ENCODE data around the gene FAM83C.
A peak's percentile ranks its signal among the peaks of the same experiment; 100 is the strongest.

The FAM83C gene

GRCh38 chr20:35299780-35300179 lies 7.6 kb upstream of the FAM83C start:
- DNase-seq (ENCODE audit: low read depth, low spot score): no peak

- DNase-seq (ENCODE audit: low read depth, low spot score): no peak
Measured at GRCh38 chr20:35298264-35298663, 6.0 kb upstream of the FAM83C start.

- no peak for DNase-seq (ENCODE audit: low read depth, low spot score)
Measured at GRCh38 chr20:35297740-35298139, 5.5 kb upstream of the FAM83C start.

- DNase-seq (ENCODE audit: low read depth, low spot score): peak; percentile 23
Measured at GRCh38 chr20:35297155-35297554, 4.9 kb upstream of the FAM83C start.

GRCh38 chr20:35296101-35296554 lies 3.9 kb upstream of the FAM83C start:
- no peak for DNase-seq (ENCODE audit: low read depth, low spot score)

- DNase-seq (ENCODE audit: low read depth, low spot score): no peak
Measured at GRCh38 chr20:35295674-35296073, 3.4 kb upstream of the FAM83C start.

- no peak for DNase-seq (ENCODE audit: low read depth, low spot score)
Measured at GRCh38 chr20:35295058-35295457, 2.8 kb upstream of the FAM83C start.

GRCh38 chr20:35294293-35294685 lies 2.1 kb upstream of the FAM83C start:
- DNase-seq (ENCODE audit: low read depth, low spot score): no peak

- no peak for DNase-seq (ENCODE audit: low read depth, low spot score)
Measured at GRCh38 chr20:35293303-35294292, 1.4 kb upstream of the FAM83C start.

GRCh38 chr20:35292504-35293285 lies 470 bp upstream of the FAM83C start:
- no peak for DNase-seq (ENCODE audit: low read depth, low spot score)

- DNase-seq (ENCODE audit: low read depth, low spot score): no peak
Measured at GRCh38 chr20:35290887-35291417, 1.3 kb downstream of the FAM83C start.

GRCh38 chr20:35290186-35290886 lies 1.9 kb downstream of the FAM83C start:
- DNase-seq (ENCODE audit: low read depth, low spot score): no peak

GRCh38 chr20:35288325-35289060 lies 3.7 kb downstream of the FAM83C start:
- no peak for DNase-seq (ENCODE audit: low read depth, low spot score)

- no peak for DNase-seq (ENCODE audit: low read depth, low spot score)
Measured at GRCh38 chr20:35287509-35288324, 4.5 kb downstream of the FAM83C start.

GRCh38 chr20:35286899-35287508 lies 5.2 kb downstream of the FAM83C start:
- no peak for DNase-seq (ENCODE audit: low read depth, low spot score)

- DNase-seq (ENCODE audit: low read depth, low spot score): no peak
Measured at GRCh38 chr20:35286077-35286898, 5.9 kb downstream of the FAM83C start.

GRCh38 chr20:35285806-35286076 lies 6.5 kb downstream of the FAM83C start:
- DNase-seq (ENCODE audit: low read depth, low spot score): no peak

GRCh38 chr20:35284992-35285805 lies 7.0 kb downstream of the FAM83C start:
- DNase-seq (ENCODE audit: low read depth, low spot score): no peak

Data from astrocyte of the hippocampus (primary cell).